HFF-Myc (cell line): ENCODE data around the gene SLC12A9.
A peak's percentile ranks its signal among the peaks of the same experiment; 100 is the strongest.

Experiments
- DNase-seq: peaks from one replicate; pipeline ENCODE4 v3.0.0-alpha.2; 2011; ENCODE audit warnings: low read depth; ENCODE audit errors: extremely low read depth
- H3K4me3 ChIP-seq: replicated peaks from 2 replicates; pipeline ENCODE4 v1.5.1; 2011; ENCODE audit warnings: low read depth, mild to moderate bottlenecking, control low read depth, low read length
- TF ChIP-seq, protein P1 (sequence below): IDR thresholded peaks from 2 replicates; pipeline ENCODE4 v1.5.1; 2012; ENCODE audit warnings: mild to moderate bottlenecking, low read depth, low read length, control low read depth; ENCODE audit errors: missing control alignments

SLC12A9 gene

DNA sequence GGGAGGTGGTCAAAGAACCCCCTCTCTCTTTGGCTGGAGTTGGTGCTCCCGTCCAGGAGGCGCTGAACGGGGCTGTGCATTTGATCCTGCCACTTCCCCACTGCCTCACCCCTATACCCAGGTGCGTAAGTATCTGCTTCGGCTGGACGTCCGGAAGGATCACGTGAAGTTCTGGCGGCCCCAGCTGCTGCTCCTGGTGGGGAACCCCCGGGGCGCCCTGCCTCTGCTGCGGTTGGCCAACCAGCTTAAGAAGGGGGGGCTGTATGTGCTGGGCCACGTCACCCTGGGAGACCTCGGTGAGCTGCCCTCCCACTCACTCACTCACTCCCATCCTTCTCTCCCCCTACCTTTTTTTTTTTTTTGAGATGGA is 9.1 kb downstream of the SLC12A9 start:
- no peak overlapping the region for H3K4me3 ChIP-seq
- TF ChIP-seq, protein P1, sequence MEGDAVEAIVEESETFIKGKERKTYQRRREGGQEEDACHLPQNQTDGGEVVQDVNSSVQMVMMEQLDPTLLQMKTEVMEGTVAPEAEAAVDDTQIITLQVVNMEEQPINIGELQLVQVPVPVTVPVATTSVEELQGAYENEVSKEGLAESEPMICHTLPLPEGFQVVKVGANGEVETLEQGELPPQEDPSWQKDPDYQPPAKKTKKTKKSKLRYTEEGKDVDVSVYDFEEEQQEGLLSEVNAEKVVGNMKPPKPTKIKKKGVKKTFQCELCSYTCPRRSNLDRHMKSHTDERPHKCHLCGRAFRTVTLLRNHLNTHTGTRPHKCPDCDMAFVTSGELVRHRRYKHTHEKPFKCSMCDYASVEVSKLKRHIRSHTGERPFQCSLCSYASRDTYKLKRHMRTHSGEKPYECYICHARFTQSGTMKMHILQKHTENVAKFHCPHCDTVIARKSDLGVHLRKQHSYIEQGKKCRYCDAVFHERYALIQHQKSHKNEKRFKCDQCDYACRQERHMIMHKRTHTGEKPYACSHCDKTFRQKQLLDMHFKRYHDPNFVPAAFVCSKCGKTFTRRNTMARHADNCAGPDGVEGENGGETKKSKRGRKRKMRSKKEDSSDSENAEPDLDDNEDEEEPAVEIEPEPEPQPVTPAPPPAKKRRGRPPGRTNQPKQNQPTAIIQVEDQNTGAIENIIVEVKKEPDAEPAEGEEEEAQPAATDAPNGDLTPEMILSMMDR = no peak
- DNase-seq = no peak

DNA sequence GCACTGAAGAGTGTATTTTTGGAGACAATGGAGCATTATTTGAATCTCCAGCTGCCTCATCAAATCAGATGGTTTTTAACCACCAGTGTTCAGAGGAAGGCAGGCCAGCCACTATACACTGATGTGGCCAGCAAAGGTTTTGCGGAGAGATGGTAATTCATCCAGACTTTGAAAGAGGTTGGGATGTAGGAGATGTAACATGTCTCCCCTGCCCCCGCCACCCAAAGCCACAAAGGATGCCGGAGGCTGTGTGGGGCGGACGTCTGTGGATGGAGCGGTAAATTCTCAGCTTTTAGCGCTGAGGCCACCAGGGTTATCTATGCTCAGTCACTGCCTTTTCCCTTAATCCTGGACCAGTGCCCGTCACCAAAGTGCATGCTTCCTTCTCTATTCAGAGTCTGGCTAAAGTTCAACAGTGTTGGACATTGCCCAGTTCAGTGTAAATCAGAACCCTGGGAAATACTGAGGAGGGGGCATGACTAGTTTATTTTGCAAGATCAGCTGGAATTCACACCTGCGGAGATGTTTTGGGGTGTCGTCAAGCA is 11.0 kb downstream of the SLC12A9 start:
- no peak overlapping the region for H3K4me3 ChIP-seq
- DNase-seq = no peak
- TF ChIP-seq, protein P1 = no peak

DNA sequence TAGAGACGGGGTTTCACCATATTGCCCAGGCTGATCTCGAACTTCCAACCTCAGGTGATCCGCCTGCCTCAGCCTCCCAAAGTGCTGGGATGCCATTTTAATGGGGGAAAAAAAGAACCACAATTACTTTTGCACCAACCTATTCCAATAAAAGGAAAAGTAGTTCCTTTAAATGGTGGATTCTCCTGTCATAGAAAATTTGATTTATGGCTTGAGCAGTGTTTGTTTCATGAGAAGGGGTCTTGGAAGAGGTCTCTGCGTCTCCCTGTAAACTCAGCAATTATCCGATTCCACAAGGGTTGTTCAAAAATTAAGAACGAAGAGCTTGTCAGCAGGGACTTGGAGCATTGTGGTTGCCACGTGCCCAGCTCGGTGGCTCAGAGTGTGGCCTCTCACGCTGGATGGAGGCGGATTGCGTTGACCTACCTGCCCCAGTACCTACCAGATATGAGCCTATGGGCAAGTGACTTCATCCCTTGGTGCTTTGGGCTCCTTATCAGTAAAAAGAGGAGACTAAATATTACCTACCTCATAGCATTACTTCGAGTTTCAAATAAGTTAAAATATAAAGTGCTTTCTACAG is 11.8 kb downstream of the SLC12A9 start:
- TF ChIP-seq, protein P1 = no peak
- no peak for DNase-seq
- no peak overlapping the region for H3K4me3 ChIP-seq

DNA sequence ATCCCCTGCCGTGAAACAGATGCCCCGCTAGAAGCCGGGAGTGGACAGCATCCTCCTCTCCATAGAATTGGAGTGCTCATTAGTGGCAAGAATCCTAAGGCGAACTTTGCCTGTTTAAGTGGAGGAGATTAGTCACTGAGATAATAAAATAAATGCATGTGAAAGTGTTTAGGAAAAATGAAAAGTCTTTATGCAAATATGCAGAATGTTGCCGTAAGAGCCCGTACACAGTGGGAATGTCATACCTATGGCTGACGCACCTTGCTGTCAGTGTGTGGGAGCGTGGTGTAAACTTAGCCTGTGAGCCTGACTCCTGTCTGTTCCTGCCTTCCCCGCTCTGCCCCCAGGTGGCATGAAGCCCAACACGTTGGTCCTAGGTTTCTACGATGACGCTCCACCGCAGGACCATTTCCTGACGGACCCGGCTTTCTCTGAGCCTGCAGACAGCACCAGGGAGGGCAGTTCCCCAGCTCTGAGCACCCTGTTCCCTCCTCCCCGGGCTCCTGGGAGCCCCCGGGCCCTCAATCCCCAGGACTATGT is 12.9 kb downstream of the SLC12A9 start:
- TF ChIP-seq, protein P1 = no peak
- H3K4me3 ChIP-seq = no peak overlapping the region
- no peak for DNase-seq

DNA sequence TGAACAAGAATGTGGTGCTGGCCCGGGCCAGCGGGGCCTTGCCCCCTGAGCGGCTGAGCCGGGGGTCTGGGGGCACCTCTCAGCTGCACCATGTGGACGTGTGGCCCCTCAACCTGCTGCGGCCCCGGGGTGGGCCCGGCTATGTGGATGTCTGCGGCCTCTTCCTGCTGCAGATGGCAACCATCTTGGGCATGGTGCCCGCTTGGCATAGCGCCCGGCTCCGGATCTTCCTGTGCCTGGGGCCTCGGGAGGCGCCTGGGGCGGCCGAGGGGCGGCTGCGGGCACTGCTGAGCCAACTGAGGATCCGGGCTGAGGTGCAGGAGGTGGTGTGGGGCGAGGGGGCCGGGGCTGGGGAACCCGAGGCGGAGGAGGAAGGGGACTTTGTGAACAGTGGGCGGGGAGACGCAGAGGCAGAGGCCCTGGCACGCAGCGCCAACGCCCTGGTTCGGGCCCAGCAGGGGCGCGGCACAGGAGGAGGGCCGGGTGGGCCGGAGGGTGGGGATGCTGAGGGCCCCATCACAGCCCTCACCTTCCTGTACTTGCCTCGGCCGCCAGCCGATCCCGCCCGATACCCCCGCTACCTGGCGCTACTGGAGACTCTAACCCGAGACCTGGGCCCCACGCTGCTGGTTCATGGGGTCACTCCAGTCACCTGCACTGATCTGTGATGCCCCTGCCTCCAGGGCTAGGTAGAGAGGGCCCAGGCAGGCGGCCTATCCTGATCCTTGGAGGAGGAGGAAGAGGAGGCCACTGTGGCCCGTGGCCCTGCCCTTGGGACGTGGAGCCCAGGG is 13.6 kb downstream of the SLC12A9 start:
- no peak overlapping the region for H3K4me3 ChIP-seq
- TF ChIP-seq, protein P1 = no peak
- DNase-seq = no peak

DNA sequence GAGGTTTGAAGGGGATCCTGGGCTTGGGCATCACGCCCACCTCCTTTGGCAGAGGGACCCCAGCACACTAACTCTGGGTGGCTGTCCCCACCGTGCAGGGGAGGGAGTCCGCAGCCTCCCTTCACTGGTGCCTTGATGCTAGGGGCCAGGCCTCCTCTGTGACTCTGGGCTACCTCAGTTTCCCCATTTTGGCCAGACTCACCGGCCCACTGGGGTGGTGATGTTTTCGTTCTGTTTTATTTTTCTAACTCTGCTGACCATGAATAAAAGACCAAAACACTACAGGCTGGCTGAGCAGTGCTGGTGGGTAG is 14.2 kb downstream of the SLC12A9 start:
- no peak for DNase-seq
- H3K4me3 ChIP-seq = peak overlapping the region; percentile 99
- TF ChIP-seq, protein P1 = no peak
